ENCODE results near the gene AAMDC.

GRCh38 chr11:77779935-77780334 is 41.0 kb upstream of the AAMDC start:
- TF ChIP-seq CTCF (IDR thresholded peaks at IDR 0.05) (no peak), POLR2A (IDR thresholded peaks at IDR 0.05) (no peak), EP300 (IDR thresholded peaks at IDR 0.05) (no peak)
